H9 (cell line): Measurements from ENCODE around the gene SNRNP25. TPM values are rescaled to one million over a fixed set of nuclear protein-coding genes. Genes with fewer than 3 reads are reported as not detected.

Experiments used
- DNase-seq: peaks from one replicate; pipeline ENCODE4 v3.0.0-alpha.2; 2017
- H2AFZ ChIP-seq: one replicate; pipeline ENCODE4 v1.6.1; 2013; ENCODE audit warnings: mild to moderate bottlenecking, low read length, control low read depth, moderate library complexity
- H2AK5ac ChIP-seq: 2 replicates; pipeline ENCODE4 v1.6.1; 2013; ENCODE audit warnings: low read length, control low read depth, mixed read lengths; ENCODE audit not compliant: insufficient read length
- H2BK120ac ChIP-seq: one replicate; pipeline ENCODE4 v1.6.1; 2013; ENCODE audit warnings: low read depth, mild to moderate bottlenecking, low read length, control low read depth, inconsistent platforms; ENCODE audit not compliant: poor library complexity, severe bottlenecking
- H2BK12ac ChIP-seq: 2 replicates; pipeline ENCODE4 v1.6.1; 2013; ENCODE audit warnings: low read length, control low read depth, mixed read lengths, low read depth; ENCODE audit not compliant: insufficient read length
- H2BK15ac ChIP-seq: 2 replicates; pipeline ENCODE4 v1.6.1; 2013; ENCODE audit warnings: low read depth, low read length, control low read depth
- H2BK20ac ChIP-seq: one replicate; pipeline ENCODE4 v1.6.1; 2013; ENCODE audit warnings: low read depth, mild to moderate bottlenecking, low read length, control low read depth, inconsistent platforms; ENCODE audit not compliant: poor library complexity, severe bottlenecking
- H2BK5ac ChIP-seq: 2 replicates; pipeline ENCODE4 v1.6.1; 2013; ENCODE audit warnings: low read length, control low read depth, mixed read lengths; ENCODE audit not compliant: insufficient read length
- H3K14ac ChIP-seq: 2 replicates; pipeline ENCODE4 v1.6.1; 2013; ENCODE audit warnings: low read length, control low read depth; ENCODE audit not compliant: insufficient read depth
- H3K18ac ChIP-seq: 2 replicates; pipeline ENCODE4 v1.6.1; 2013; ENCODE audit warnings: low read depth, mild to moderate bottlenecking, mixed read lengths, low read length, control low read depth; ENCODE audit not compliant: insufficient read length
- H3K23ac ChIP-seq: 2 replicates; pipeline ENCODE4 v1.6.1; 2013; ENCODE audit warnings: low read length, control low read depth, mixed read lengths, low read depth; ENCODE audit not compliant: insufficient read length
- H3K23me2 ChIP-seq: 2 replicates; pipeline ENCODE4 v1.6.1; 2013; ENCODE audit warnings: low read depth, mild to moderate bottlenecking, mixed read lengths, low read length, control low read depth; ENCODE audit not compliant: insufficient read length, poor library complexity, severe bottlenecking
- H3K27ac ChIP-seq: 2 replicates; pipeline ENCODE4 v1.5.1; 2013; ENCODE audit warnings: low read length, control low read depth, mixed read lengths, low read depth; ENCODE audit not compliant: insufficient read length
- H3K27me3 ChIP-seq: 2 replicates; pipeline ENCODE4 v1.6.1; 2013; ENCODE audit warnings: low read length, control low read depth, inconsistent platforms; ENCODE audit not compliant: insufficient read depth
- H3K4ac ChIP-seq: 2 replicates; pipeline ENCODE4 v1.6.1; 2013; ENCODE audit warnings: low read depth, mild to moderate bottlenecking, control low read depth, inconsistent platforms, low read length, moderate library complexity
- H3K4me1 ChIP-seq: 2 replicates; pipeline ENCODE4 v1.6.1; 2013; ENCODE audit warnings: low read length, control low read depth, inconsistent platforms; ENCODE audit not compliant: insufficient read depth
- H3K4me2 ChIP-seq: 2 replicates; pipeline ENCODE4 v1.6.1; 2013; ENCODE audit warnings: low read length, control low read depth, mixed read lengths; ENCODE audit not compliant: insufficient read length, insufficient read depth
- H3K56ac ChIP-seq: 2 replicates; pipeline ENCODE4 v1.6.1; 2013; ENCODE audit warnings: low read depth, mild to moderate bottlenecking, mixed read lengths, low read length, control low read depth; ENCODE audit not compliant: insufficient read length
- H3K79me1 ChIP-seq: 2 replicates; pipeline ENCODE4 v1.6.1; 2013; ENCODE audit warnings: low read depth, mild to moderate bottlenecking, moderate library complexity, low read length, control low read depth, inconsistent platforms; ENCODE audit not compliant: insufficient read depth, poor library complexity, severe bottlenecking
- H3K79me2 ChIP-seq: 2 replicates; pipeline ENCODE4 v1.6.1; 2013; ENCODE audit warnings: low read length, control low read depth, inconsistent platforms; ENCODE audit not compliant: insufficient read depth
- H3K9ac ChIP-seq: 2 replicates; pipeline ENCODE4 v1.6.1; 2013; ENCODE audit warnings: low read length, control low read depth, mixed read lengths; ENCODE audit not compliant: insufficient read length; ENCODE audit errors: extremely low read depth
- H3K9me3 ChIP-seq: one replicate; pipeline ENCODE4 v1.6.1; 2013; ENCODE audit warnings: low read depth, low read length, inconsistent platforms; ENCODE audit not compliant: control insufficient read depth
- H3T11ph ChIP-seq: one replicate; pipeline ENCODE4 v1.6.1; 2013; ENCODE audit warnings: mild to moderate bottlenecking, low read length, control low read depth, inconsistent platforms
- H4K20me1 ChIP-seq: one replicate; pipeline ENCODE4 v1.6.1; 2013; ENCODE audit not compliant: control insufficient read depth, insufficient read length, insufficient read depth
- H4K5ac ChIP-seq: 2 replicates; pipeline ENCODE4 v1.6.1; 2013; ENCODE audit warnings: low read depth, mild to moderate bottlenecking, mixed read lengths, low read length, control low read depth; ENCODE audit not compliant: insufficient read length
- H4K8ac ChIP-seq: replicated peaks from 2 replicates; pipeline ENCODE4 v1.6.1; 2013; ENCODE audit warnings: low read length, control low read depth, mixed read lengths, low read depth; ENCODE audit not compliant: insufficient read length
- H4K91ac ChIP-seq: 2 replicates; pipeline ENCODE4 v1.6.1; 2013; ENCODE audit warnings: low read depth, mild to moderate bottlenecking, moderate library complexity, mixed read lengths, low read length, control low read depth; ENCODE audit not compliant: insufficient read length
- H3K27ac Mint-ChIP-seq, 3 experiments: 2 replicates in 2 of 3; 3 replicates in 1 of 3; pipeline ENCODE4 v1.8.0; 2020 to 2021; ENCODE audit warnings: mixed read lengths in 3 of 3, mild to moderate bottlenecking in 1 of 3, moderate library complexity in 1 of 3
- H3K27me3 Mint-ChIP-seq: 2 replicates; pipeline ENCODE4 v1.8.0; 2021; ENCODE audit warnings: low read depth, mild to moderate bottlenecking, moderate library complexity, mixed read lengths
- H3K36me3 Mint-ChIP-seq, 3 experiments: 2 replicates in 2 of 3; 3 replicates in 1 of 3; pipeline ENCODE4 v1.8.0; 2020 to 2021; ENCODE audit warnings: low read depth in 3 of 3, mixed read lengths in 3 of 3; ENCODE audit not compliant: insufficient read depth in 1 of 3
- H3K4me1 Mint-ChIP-seq, 2 experiments: 2 replicates each; pipeline ENCODE4 v1.8.0; 2020; ENCODE audit warnings: mixed read lengths in 2 of 2
- H3K4me3 Mint-ChIP-seq, 2 experiments: 2 replicates in 1 of 2; 3 replicates in 1 of 2; pipeline ENCODE4 v1.8.0; 2020 to 2021; ENCODE audit warnings: mild to moderate bottlenecking in 2 of 2, mixed read lengths in 2 of 2, moderate library complexity in 1 of 2
- H3K9me3 Mint-ChIP-seq, 2 experiments: 2 replicates in 1 of 2; 3 replicates in 1 of 2; pipeline ENCODE4 v1.8.0; 2020; ENCODE audit warnings: mild to moderate bottlenecking in 2 of 2, mixed read lengths in 2 of 2, moderate library complexity in 1 of 2
- CTCF ChIP-seq: fragments of 200-600 bp; sonication (generic); conservative IDR thresholded peaks from 3 replicates; pipeline ENCODE4 v1.8.0; 2021; ENCODE audit warnings: antibody characterized with exemption, mild to moderate bottlenecking
- WGBS: extraction: QIAGEN DNeasy Blood & Tissue Kit; methylation state at CpG from one replicate; pipeline ENCODE4 v1.1.7; 2013; ENCODE audit warnings: missing lambda C conversion rate, low lambda C conversion rate, mixed read lengths; ENCODE audit not compliant: insufficient read length; ENCODE audit errors: extremely low coverage; 5-methylcytosine and 5-hydroxymethylcytosine counted together
- total RNA-seq: library from RNA; stranded (reverse); gene quantifications from 2 replicates; pipeline ENCODE4 v1.2.1, GENCODE V29; 2021

SNRNP25 gene
- total RNA-seq, 1 experiment from 2014 or later, result 78.5 TPM

- H2BK12ac ChIP-seq, result no peak overlapping the region
- H2AK5ac ChIP-seq, result no peak overlapping the region
- no peak overlapping the region for H2BK20ac ChIP-seq
- TF ChIP-seq CTCF, result no peak
- H4K5ac ChIP-seq, result no peak overlapping the region
- Mint-ChIP-seq H3K36me3 (peaks cover 22 to 60% (median 57%) of the 10 kb centered on the region in 3 experiments; a peak in 6 of 7 replicates), H3K4me3 (no peak overlapping the region; a peak in 1 of 5 replicates), H3K27ac (no peak overlapping the region; a peak in 1 of 7 replicates), H3K27me3 (peaks cover 1% of the 10 kb centered on the region; the same call in 1 of the 2 replicates), H3K9me3 (no peaks in the 10 kb centered on the region), H3K4me1 (peaks cover 3 to 4% of the 10 kb centered on the region in 2 experiments; a peak in 3 of 4 replicates)
- H3K4ac ChIP-seq, result no peak overlapping the region
- no peaks in the 10 kb centered on the region for H3K4me1 ChIP-seq
- no peak overlapping the region for H4K91ac ChIP-seq
- no peak overlapping the region for H3K9ac ChIP-seq
- no peak overlapping the region for H2BK15ac ChIP-seq
- H3K27ac ChIP-seq, result no peak overlapping the region
- H3K79me2 ChIP-seq, result no peaks in the 10 kb centered on the region
- no peak overlapping the region for H2BK5ac ChIP-seq
- no peak overlapping the region for H2AFZ ChIP-seq
- H3K14ac ChIP-seq, result no peak overlapping the region
- no peak for DNase-seq
- H3K4me2 ChIP-seq, result no peak overlapping the region
- H3K9me3 ChIP-seq, result no peaks in the 10 kb centered on the region
- no peak overlapping the region for H3K23ac ChIP-seq
- no peak overlapping the region for H3K18ac ChIP-seq
- no peaks in the 10 kb centered on the region for H3K27me3 ChIP-seq
- H3K56ac ChIP-seq, result no peak overlapping the region
- H3K79me1 ChIP-seq, result no peaks in the 10 kb centered on the region
- WGBS, result no CpG with 5 or more reads among the region's 89 CpGs
- no peak overlapping the region for H2BK120ac ChIP-seq
- no peaks in the 10 kb centered on the region for H4K20me1 ChIP-seq
- H3T11ph ChIP-seq, result no peak overlapping the region
- H3K23me2 ChIP-seq, result no peaks in the 10 kb centered on the region
- H4K8ac ChIP-seq, result no peak overlapping the region
These were observed 7.6 kb downstream of the SNRNP25 start for GRCh38 chr16:60929-61878.
